Panc1 (cell line): Measurements from ENCODE around the gene STIL. TPM values are rescaled to one million over a fixed set of nuclear protein-coding genes. Genes with fewer than 3 reads are reported as not detected.

Source experiments
- ATAC-seq: fragments of 200-7000 bp; cut with Tn5 transposase; 2 replicates; pipeline ENCODE4 v1.9.1; 2020; ENCODE audit warnings: mild to moderate bottlenecking, moderate library complexity
- BruUV-seq: library from RNA; stranded (reverse); fragments of 400-500 nt; replicated peaks from 2 replicates; lab custom pipeline; 2021; lab: Mats Ljungman, UMichigan
- CTCF ChIA-PET: fragments of 300-600 bp; sonication (Branson Sonifier 250); formaldehyde crosslinking; loops from one replicate; lab custom pipeline; 2022; ENCODE audit warnings: antibody characterized with exemption; lab: Charles Lee
- POLR2A ChIA-PET: fragments of 300-600 bp; sonication (Branson Sonifier 250); formaldehyde crosslinking; loops from one replicate; lab custom pipeline; 2022; ENCODE audit warnings: antibody characterized with exemption; lab: Charles Lee
- DNase-seq: peaks from one replicate; pipeline ENCODE4 v3.0.0-alpha.2; 2010; ENCODE audit warnings: low read depth, low spot score
- H3K27ac ChIP-seq: 2 replicates; pipeline ENCODE4 v1.5.1; 2011; ENCODE audit warnings: mild to moderate bottlenecking, low read length, inconsistent platforms
- H3K27me3 ChIP-seq: fragments of 200-500 bp; sonication (Bioruptor generic); 2 replicates; pipeline ENCODE4 v1.6.0; 2014; ENCODE audit warnings: low read length, inconsistent platforms; ENCODE audit not compliant: control insufficient read depth, insufficient read depth
- H3K36me3 ChIP-seq: fragments of 200-500 bp; sonication (Bioruptor generic); 2 replicates; pipeline ENCODE4 v1.5.1; 2014; ENCODE audit warnings: inconsistent platforms, mild to moderate bottlenecking, low read length, moderate library complexity; ENCODE audit not compliant: control insufficient read depth, insufficient read depth
- H3K4me1 ChIP-seq: 2 replicates; pipeline ENCODE4 v1.5.1; 2011; ENCODE audit warnings: inconsistent platforms, mild to moderate bottlenecking, low read length, moderate library complexity; ENCODE audit not compliant: control insufficient read depth, insufficient read depth
- H3K4me3 ChIP-seq, 2 experiments: 2 replicates each; pipeline ENCODE4 v1.5.1; 2011 to 2012; ENCODE audit warnings: low read depth in 2 of 2, low read length in 2 of 2, mild to moderate bottlenecking in 2 of 2, inconsistent platforms in 1 of 2, moderate library complexity in 1 of 2
- H3K9me3 ChIP-seq: fragments of 200-500 bp; sonication (Bioruptor generic); 2 replicates; pipeline ENCODE4 v1.5.1; 2014; ENCODE audit warnings: low read depth, mild to moderate bottlenecking, inconsistent platforms, low read length, moderate library complexity; ENCODE audit not compliant: control insufficient read depth, insufficient read depth
- POLR2AphosphoS5 ChIP-seq: IDR thresholded peaks from 2 replicates; pipeline ENCODE4 v1.6.1; 2012; ENCODE audit warnings: mild to moderate bottlenecking, low read depth, low read length, moderate library complexity
- SIN3A ChIP-seq: IDR thresholded peaks from 2 replicates; pipeline ENCODE4 v1.6.1; 2012; ENCODE audit warnings: low read depth, mild to moderate bottlenecking, low read length, moderate library complexity, borderline replicate concordance; ENCODE audit not compliant: insufficient read depth
- TCF7L2 ChIP-seq: IDR thresholded peaks from 2 replicates; pipeline ENCODE4 v1.6.1; 2011; ENCODE audit warnings: mild to moderate bottlenecking, low read depth, low read length, inconsistent platforms
- in situ Hi-C: cut with HindIII; loops from 2 replicates; pipeline ENCODE4 v1.10.0; 2016; ENCODE audit warnings: low sequenced_read_pairs, low pct_unique_long_range_greater_than_20kb
- intact Hi-C: fragments of 100-400 bp; cut with micrococcal nuclease; formaldehyde crosslinking; loops from one replicate; pipeline ENCODE4 v1.10.0; 2022; ENCODE audit not compliant: unreplicated experiment
- total RNA-seq: library from RNA; stranded (reverse); gene quantifications from one replicate; pipeline ENCODE4 v1.2.1, GENCODE V29; 2021; ENCODE audit not compliant: unreplicated experiment
- TF ChIP-seq, protein P1 (sequence below): fragments of 450-650 bp; IDR thresholded peaks from 2 replicates; pipeline ENCODE4 v1.5.1; 2017; ENCODE audit warnings: mild to moderate bottlenecking
- TF ChIP-seq, protein P2 (sequence below), 2 experiments: IDR thresholded peaks; 2 replicates each; pipeline ENCODE4 v1.6.1; 2011 to 2012; ENCODE audit warnings: low read depth in 2 of 2, control low read depth in 1 of 2, low read length in 1 of 2, mild to moderate bottlenecking in 1 of 2, moderate library complexity in 1 of 2; ENCODE audit not compliant: insufficient read depth in 1 of 2

STIL gene
- total RNA-seq, 1 experiment from 2014 or later: 31.6 TPM

DNA sequence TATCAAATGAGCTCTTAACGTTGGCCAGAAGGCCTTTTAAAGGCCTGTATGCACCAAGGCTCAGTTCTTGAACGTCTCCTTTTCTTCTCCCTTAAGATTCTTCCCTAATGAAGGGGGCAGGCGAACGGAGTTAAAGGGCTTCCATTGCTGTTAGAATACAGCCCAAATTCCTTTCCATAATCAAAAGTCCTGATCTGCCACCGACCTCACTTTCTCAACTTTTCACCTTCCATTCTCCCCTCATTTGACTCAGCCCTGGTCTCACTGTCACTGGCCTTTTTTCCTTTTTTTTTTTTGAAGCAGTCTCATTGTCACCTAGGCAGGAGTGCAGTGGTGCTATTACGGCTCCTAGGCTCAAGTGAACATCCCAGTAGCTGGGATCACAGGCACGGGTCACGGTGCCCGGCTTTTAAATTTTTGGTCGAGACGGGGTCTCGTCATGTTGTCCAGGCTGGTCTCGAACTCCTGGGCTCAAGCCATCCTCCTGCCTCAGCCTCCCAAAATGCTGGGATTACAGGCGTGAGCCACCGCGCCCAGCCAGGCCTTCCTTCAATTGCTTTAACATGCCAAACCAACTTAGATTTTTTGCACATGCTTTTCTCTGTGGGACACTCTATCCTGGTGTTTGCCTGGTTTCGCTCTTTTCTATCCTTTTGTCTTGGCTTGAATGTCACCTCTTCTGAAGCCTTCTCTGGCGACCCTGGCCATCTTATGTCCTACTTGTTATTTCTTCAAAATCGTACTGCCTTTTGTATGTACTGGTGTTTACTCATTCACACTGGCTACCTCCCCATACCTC, 19.0 kb upstream of the STIL start:
- peaks cover 9% of the 10 kb centered on the region; the same call in 1 of the 2 replicates for H3K4me1 ChIP-seq
- BruUV-seq: TSS peak; percentile 89
- H3K27me3 ChIP-seq: no peaks in the 10 kb centered on the region
- in situ Hi-C loops (no loop called here), intact Hi-C loops (no loop called here)
- H3K9me3 ChIP-seq: no peaks in the 10 kb centered on the region
- no peaks in the 10 kb centered on the region for H3K36me3 ChIP-seq
- peak overlapping the region; percentile 98 for H3K27ac ChIP-seq
- ChIA-PET CTCF (interaction anchor here (0.9 kb wide), 1 partner anchor 12 kb away, joined by 5 read pairs; no protein-coding TSS in a partner anchor), POLR2A (interaction anchor here (0.6 to 1.6 kb wide), 3 partner anchors 9 to 18 kb away, joined by 3 to 7 read pairs (median 3); partner anchors contain the start of gene STIL)
- no peak for TF ChIP-seq SIN3A
- TF ChIP-seq, protein P1, sequence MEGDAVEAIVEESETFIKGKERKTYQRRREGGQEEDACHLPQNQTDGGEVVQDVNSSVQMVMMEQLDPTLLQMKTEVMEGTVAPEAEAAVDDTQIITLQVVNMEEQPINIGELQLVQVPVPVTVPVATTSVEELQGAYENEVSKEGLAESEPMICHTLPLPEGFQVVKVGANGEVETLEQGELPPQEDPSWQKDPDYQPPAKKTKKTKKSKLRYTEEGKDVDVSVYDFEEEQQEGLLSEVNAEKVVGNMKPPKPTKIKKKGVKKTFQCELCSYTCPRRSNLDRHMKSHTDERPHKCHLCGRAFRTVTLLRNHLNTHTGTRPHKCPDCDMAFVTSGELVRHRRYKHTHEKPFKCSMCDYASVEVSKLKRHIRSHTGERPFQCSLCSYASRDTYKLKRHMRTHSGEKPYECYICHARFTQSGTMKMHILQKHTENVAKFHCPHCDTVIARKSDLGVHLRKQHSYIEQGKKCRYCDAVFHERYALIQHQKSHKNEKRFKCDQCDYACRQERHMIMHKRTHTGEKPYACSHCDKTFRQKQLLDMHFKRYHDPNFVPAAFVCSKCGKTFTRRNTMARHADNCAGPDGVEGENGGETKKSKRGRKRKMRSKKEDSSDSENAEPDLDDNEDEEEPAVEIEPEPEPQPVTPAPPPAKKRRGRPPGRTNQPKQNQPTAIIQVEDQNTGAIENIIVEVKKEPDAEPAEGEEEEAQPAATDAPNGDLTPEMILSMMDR: no peak
- no peak for TF ChIP-seq POLR2AphosphoS5
- TF ChIP-seq, protein P2, sequence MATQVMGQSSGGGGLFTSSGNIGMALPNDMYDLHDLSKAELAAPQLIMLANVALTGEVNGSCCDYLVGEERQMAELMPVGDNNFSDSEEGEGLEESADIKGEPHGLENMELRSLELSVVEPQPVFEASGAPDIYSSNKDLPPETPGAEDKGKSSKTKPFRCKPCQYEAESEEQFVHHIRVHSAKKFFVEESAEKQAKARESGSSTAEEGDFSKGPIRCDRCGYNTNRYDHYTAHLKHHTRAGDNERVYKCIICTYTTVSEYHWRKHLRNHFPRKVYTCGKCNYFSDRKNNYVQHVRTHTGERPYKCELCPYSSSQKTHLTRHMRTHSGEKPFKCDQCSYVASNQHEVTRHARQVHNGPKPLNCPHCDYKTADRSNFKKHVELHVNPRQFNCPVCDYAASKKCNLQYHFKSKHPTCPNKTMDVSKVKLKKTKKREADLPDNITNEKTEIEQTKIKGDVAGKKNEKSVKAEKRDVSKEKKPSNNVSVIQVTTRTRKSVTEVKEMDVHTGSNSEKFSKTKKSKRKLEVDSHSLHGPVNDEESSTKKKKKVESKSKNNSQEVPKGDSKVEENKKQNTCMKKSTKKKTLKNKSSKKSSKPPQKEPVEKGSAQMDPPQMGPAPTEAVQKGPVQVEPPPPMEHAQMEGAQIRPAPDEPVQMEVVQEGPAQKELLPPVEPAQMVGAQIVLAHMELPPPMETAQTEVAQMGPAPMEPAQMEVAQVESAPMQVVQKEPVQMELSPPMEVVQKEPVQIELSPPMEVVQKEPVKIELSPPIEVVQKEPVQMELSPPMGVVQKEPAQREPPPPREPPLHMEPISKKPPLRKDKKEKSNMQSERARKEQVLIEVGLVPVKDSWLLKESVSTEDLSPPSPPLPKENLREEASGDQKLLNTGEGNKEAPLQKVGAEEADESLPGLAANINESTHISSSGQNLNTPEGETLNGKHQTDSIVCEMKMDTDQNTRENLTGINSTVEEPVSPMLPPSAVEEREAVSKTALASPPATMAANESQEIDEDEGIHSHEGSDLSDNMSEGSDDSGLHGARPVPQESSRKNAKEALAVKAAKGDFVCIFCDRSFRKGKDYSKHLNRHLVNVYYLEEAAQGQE (IDR thresholded peaks at IDR 0.05; ENCODE audit: insufficient read depth in 1 of 2, low read depth in 2 of 2, low read length in 1 of 2): no peak
- TF ChIP-seq TCF7L2: no peak
- ATAC-seq: no peak
- DNase-seq: no peak
- H3K4me3 ChIP-seq: peak overlapping the region; percentile 87

DNA sequence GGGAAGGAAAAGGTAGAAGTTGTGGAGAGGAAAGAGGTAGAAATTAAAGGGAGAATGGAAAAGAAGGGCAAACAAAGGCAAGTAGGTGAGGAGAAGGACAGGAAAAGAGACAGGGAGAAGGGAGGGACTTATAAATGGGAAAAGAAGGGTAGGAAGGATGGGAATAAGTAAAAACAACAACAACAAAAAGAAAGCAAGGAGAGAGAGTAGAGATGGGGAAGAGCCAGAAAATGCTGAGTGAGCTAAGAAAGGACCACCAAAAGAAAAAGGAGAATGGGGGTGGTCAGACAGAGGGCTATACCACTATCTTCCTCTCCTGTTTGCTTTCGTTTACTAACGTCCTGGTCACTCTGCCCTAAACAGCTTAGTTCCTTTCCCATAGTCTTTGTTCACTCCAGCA, 17.9 kb upstream of the STIL start:
- Histone ChIP-seq H3K4me3 (no peak overlapping the region), H3K36me3 (no peaks in the 10 kb centered on the region), H3K4me1 (peaks cover 6% of the 10 kb centered on the region; the same call in 1 of the 2 replicates), H3K27ac (no peak overlapping the region), H3K27me3 (no peaks in the 10 kb centered on the region), H3K9me3 (no peaks in the 10 kb centered on the region)
- intact Hi-C loops: no loop called here
- in situ Hi-C loops: no loop called here
- ChIA-PET POLR2A (no interaction called here), CTCF (no interaction called here)
- DNase-seq (no peak), ATAC-seq (no peak)
- TF ChIP-seq TCF7L2 (no peak), SIN3A (no peak), POLR2AphosphoS5 (no peak)
- TF ChIP-seq, protein P1: no peak
- TF ChIP-seq, protein P2 (IDR thresholded peaks at IDR 0.05; ENCODE audit: insufficient read depth in 1 of 2, low read depth in 2 of 2, low read length in 1 of 2): no peak
- BruUV-seq: no TSS peak
